HEK293T (cell line): ENCODE measurements around the gene CCDC195.

ENCODE experiments used
- BHLHE40 ChIP-seq: fragments of 450-650 bp; IDR thresholded peaks from 2 replicates; pipeline ENCODE4 v1.6.1; 2016; ENCODE audit warnings: mild to moderate bottlenecking, moderate library complexity, borderline replicate concordance
- ELF4 ChIP-seq: fragments of 450-650 bp; IDR thresholded peaks from 2 replicates; pipeline ENCODE4 v1.6.1; 2017; ENCODE audit warnings: antibody characterized with exemption
- FOXK2 ChIP-seq: fragments of 450-650 bp; IDR thresholded peaks from 2 replicates; pipeline ENCODE4 v1.6.1; 2016; ENCODE audit warnings: mild to moderate bottlenecking
- FOXM1 ChIP-seq: fragments of 450-650 bp; IDR thresholded peaks from 2 replicates; pipeline ENCODE4 v1.6.1; 2017; ENCODE audit warnings: mild to moderate bottlenecking, borderline replicate concordance
- TF ChIP-seq, protein P1 (sequence below): fragments of 450-650 bp; IDR thresholded peaks from 2 replicates; pipeline ENCODE4 v1.6.1; 2016

DNA sequence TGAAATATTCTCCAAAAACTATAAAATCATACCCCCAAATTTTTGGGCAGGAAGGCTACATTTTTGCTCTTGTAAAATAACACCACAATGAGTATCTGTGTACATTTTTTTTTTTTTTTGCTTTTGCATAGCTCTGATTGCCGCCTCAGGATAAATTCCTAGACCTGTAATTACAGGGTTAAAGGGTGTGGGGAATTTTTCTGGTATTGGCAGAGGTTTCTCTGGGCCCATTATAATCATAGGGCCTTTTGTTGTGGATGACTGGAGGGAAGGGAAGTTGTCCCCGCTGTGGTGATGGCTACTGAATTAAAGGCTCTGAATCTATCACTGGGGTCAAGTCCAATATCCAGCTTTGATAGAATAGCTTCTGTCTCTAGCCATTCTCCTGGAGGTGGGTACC is 26.6 kb downstream of the CCDC195 start:
- TF ChIP-seq FOXM1: no peak
- TF ChIP-seq, protein P1, sequence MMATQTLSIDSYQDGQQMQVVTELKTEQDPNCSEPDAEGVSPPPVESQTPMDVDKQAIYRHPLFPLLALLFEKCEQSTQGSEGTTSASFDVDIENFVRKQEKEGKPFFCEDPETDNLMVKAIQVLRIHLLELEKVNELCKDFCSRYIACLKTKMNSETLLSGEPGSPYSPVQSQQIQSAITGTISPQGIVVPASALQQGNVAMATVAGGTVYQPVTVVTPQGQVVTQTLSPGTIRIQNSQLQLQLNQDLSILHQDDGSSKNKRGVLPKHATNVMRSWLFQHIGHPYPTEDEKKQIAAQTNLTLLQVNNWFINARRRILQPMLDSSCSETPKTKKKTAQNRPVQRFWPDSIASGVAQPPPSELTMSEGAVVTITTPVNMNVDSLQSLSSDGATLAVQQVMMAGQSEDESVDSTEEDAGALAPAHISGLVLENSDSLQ: no peak
- no peak for TF ChIP-seq ELF4
- no peak for TF ChIP-seq BHLHE40
- no peak for TF ChIP-seq FOXK2
